Ramos (cell line): ENCODE data around the gene TGFBR2.

Source experiments
- in situ Hi-C: fragments of 300-500 bp; cut with MboI; formaldehyde crosslinking; loops from one replicate; pipeline ENCODE4 v1.14.3; 2022; ENCODE audit warnings: low sequenced_read_pairs; ENCODE audit not compliant: unreplicated experiment

Gene TGFBR2

GRCh38 chr3:30615615-30616346 is 9.4 kb downstream of the TGFBR2 start:
- in situ Hi-C loops: loop anchor here (25.0 kb wide), 2 partner anchors 1322 to 1822 kb away; no protein-coding TSS in a partner anchor

- in situ Hi-C loops: loop anchor here (25.0 kb wide), 2 partner anchors 1321 to 1821 kb away; no protein-coding TSS in a partner anchor
Observed at GRCh38 chr3:30616347-30617027, 10.1 kb downstream of the TGFBR2 start.

DNA sequence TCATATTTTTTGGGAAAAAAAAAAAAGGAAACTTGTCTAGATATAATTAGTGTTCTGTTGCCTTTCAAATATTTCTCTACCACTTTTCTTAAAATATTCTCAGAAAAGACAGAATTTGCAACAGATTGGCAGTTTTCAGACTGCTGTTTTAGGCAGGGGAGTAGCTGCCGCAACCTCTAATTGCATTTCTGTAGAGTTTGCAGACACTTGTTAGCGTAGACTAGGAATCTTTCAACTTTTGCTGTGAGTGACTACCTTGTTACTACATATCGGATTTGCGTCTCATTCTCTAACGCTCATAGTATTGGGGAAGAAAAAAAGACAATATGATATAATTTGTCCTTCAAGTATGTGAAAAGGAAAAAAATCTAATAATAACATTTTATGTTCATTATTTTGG is 10.7 kb downstream of the TGFBR2 start:
- in situ Hi-C loops: loop anchor here (25.0 kb wide), 2 partner anchors 1320 to 1820 kb away; no protein-coding TSS in a partner anchor

DNA sequence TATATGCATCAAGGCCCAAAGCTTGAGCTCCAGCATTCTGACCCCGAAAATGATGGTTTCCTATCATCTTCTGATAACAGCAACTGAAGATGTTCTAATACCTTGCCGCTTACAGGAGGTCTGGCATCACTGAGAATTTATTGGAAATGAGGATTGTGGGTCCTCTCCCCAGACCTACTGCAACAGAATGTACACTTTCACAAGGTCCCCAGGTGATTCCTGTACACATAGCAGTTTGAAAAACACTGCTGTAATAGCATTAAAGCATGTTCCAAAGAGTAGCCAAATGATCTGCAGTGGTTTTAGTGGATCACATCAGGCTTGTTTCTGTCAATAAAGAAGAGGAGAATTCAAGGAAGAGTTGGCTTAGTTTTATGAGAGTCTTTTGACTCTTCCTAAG is 11.3 kb downstream of the TGFBR2 start:
- in situ Hi-C loops: loop anchor here (25.0 kb wide), 2 partner anchors 1320 to 1820 kb away; no protein-coding TSS in a partner anchor

GRCh38 chr3:30618526-30618925 is 12.1 kb downstream of the TGFBR2 start:
- in situ Hi-C loops: loop anchor here (25.0 kb wide), 2 partner anchors 1319 to 1819 kb away; no protein-coding TSS in a partner anchor

DNA sequence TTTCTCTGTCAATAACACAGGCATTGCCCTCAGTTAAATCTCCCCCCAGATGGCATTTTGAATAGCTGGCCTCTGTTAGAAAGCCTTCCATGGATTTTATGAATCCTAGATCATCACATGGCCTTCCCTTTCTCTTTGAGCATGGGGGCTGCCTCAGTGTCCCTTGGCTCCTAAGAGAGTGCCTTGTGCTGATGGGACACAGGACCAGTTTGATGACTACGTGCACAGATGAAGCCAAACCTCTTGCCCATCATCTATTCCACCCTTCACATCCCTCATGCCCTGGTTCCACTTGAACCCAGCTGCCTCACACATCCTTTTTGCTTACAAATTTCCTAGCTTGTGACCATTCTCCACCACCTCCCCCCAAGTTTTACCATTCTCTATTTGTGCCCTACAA is 12.9 kb downstream of the TGFBR2 start:
- in situ Hi-C loops: loop anchor here (25.0 kb wide), 2 partner anchors 1318 to 1818 kb away; no protein-coding TSS in a partner anchor

DNA sequence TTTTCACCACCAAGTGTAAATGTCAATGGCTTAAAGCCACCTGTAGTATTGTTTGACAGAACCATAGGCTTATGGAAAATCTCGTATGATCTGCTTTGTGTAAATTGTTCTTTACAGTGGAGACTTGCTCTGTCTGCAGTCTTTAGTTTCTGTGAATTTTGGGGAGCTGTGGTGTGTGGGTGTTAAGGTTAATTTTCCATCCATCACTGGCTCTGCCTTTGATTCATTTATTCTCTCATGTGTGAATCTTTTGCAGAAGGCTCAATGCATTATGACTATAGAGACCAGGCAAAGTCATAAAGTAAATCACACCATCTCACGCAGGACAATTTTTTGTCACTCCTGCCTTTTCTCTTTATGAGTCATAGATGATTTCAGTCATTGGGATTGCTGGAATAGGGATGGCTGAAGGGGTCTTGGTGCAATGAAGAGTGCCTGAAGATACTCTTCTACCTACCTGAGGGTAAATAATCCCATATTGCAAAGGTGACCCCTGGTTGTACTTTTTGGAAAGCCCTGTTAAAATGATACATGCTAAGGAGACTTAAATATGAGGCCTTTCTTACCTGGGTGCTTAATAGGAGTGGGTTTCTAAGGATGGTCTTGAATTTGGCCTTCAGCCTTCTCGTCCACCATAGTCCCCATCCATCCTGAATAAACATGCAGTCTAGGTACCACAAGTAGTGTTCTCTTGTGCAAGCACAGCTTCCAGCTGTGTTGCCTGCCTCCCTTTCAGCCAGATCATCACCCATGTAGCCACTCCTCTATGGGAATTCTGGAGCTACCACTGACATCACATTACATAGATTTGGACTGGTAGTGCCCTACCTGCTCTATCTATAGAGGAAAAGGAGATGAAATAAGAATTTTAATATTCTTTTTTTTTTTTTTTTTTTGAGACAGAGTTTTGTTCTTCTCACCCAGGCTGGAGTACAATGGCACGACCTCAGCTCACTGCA is 14.3 kb downstream of the TGFBR2 start:
- in situ Hi-C loops: loop anchor here (25.0 kb wide), 2 partner anchors 1317 to 1817 kb away; no protein-coding TSS in a partner anchor

- in situ Hi-C loops: loop anchor here (25.0 kb wide), 2 partner anchors 1316 to 1816 kb away; no protein-coding TSS in a partner anchor
Observed at GRCh38 chr3:30621576-30621975, 15.2 kb downstream of the TGFBR2 start.

GRCh38 chr3:30622047-30622545 is 15.7 kb downstream of the TGFBR2 start:
- in situ Hi-C loops: loop anchor here (25.0 kb wide), 2 partner anchors 1315 to 1815 kb away; no protein-coding TSS in a partner anchor

DNA sequence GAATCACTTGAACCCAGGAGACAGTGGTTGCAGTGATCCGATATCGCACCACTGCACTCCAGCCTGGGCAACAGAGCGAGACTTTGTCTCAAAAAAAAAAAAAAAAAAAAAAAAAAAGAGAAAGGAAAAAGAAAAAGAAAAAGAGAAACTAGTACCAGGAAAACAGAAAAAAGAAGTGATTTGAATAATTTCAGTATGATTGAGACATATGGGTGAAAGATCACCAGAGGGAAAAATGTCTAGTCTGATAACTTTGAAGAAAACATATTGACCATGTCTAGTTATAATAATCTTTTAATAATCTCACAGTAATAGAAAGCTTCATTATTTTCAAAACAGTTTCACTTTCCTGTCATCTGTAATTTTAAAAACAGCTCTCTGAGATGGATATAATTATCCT is 16.4 kb downstream of the TGFBR2 start:
- in situ Hi-C loops: loop anchor here (25.0 kb wide), 2 partner anchors 1315 to 1815 kb away; no protein-coding TSS in a partner anchor

GRCh38 chr3:30623351-30623750 is 16.9 kb downstream of the TGFBR2 start:
- in situ Hi-C loops: loop anchor here (25.0 kb wide), 2 partner anchors 1314 to 1814 kb away; no protein-coding TSS in a partner anchor

DNA sequence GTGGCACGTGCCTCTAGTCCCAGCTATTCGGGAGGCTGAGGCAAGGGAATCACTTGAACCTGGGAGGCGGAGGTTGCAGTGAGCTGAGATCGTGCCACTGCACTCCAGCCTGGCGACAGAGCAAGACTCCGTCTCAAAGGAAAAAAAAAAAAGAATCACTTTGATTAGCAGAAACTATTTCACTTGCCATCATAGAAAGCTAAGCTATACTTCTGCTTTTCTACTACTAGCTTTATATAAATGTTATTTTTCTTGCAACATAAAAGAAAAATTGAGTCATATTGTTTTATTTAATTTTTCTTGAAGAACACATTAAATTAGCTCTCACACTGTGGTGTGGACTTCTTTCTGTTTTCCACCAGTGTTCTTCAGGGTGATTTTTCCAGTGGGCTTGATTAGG is 18.1 kb downstream of the TGFBR2 start:
- in situ Hi-C loops: loop anchor here (25.0 kb wide), 2 partner anchors 1313 to 1813 kb away; no protein-coding TSS in a partner anchor

GRCh38 chr3:30625541-30626438 is 19.4 kb downstream of the TGFBR2 start:
- in situ Hi-C loops: no loop called here

GRCh38 chr3:30626443-30627180 is 20.2 kb downstream of the TGFBR2 start:
- in situ Hi-C loops: no loop called here

DNA sequence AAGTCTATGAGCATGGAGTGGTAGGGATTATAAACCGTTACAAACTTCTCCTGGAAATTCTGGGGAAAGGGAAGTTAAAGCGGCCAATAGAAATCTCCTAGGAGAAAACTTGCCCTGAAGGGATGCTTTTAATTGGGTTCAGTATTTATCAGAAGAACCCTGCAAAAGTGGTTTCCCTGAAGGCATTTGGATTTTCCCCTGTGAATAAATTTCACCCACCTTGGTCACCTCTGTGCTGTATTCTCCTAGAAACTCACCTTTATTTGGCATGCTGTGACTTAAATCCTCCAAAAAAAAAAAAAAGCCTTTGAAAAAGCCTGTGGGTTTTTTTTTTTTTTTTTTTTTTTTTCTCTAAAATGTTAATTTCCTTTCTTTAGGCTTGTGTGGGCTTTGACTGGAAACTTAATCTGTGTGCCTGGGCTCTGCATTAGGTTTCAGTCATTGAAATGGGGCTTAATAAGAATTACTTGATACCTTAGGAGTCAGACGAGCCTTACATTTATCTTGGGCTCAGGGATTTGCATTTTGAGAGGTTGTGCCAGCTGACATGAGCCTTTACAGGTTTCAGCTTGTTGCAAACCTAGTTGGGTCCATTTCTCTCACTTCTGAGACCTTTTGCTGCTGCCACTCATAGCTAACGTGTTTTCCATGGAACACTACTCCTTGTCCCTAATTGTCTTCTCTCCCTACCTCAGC is 22.0 kb downstream of the TGFBR2 start:
- in situ Hi-C loops: no loop called here

GRCh38 chr3:30628901-30629590 is 22.6 kb downstream of the TGFBR2 start:
- in situ Hi-C loops: no loop called here

DNA sequence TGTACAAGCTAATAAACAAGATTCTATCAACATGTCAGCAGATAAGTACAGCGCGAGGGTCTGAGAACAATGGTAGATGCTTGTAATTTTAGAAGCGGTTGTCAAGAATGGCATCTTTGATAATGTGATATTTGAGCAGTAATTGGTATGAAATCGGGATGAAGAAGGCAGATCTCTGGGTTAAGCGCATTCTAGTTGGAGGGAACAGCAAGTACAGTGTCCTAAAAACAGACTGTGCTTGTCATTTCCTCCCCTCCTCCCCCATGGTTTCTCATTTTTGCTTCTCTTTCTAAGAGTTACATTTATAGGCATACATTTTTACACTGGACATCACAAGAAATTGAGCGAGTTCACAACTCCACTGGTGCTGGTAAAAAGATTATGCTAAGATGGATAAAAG is 23.3 kb downstream of the TGFBR2 start:
- in situ Hi-C loops: no loop called here
